Adrenal gland (tissue), 12 donors: Measurements from ENCODE around the gene ATG14. TPM values are rescaled to one million over a fixed set of nuclear protein-coding genes. Genes with fewer than 3 reads are reported as not detected.

Source experiments
- DNase-seq, 7 donors: peaks; one replicate each; pipeline ENCODE4 v3.0.0-alpha.2; 2019 to 2020
- H3K27ac ChIP-seq, 5 donors: fragments of 200-600 bp; sonication (generic) in 4 of 5; 1 replicate in 3 of 5; 2 replicates in 2 of 5; pipeline versions ENCODE4 v1.5.1 to v1.8.0; 2016 to 2020; ENCODE audit warnings: mild to moderate bottlenecking in 1 of 5
- H3K27me3 ChIP-seq: fragments of 200-600 bp; 2 replicates; pipeline ENCODE4 v1.8.0; 2021
- H3K36me3 ChIP-seq, 2 donors: fragments of 200-600 bp; replicated peaks in 1 of 2; 1 replicate in 1 of 2; 2 replicates in 1 of 2; pipeline versions ENCODE4 v1.5.1 to v1.8.0; 2018 to 2022
- H3K4me1 ChIP-seq, 2 donors: fragments of 200-600 bp; replicated peaks in 1 of 2; 1 replicate in 1 of 2; 2 replicates in 1 of 2; pipeline versions ENCODE4 v1.5.1 to v1.8.0; 2018 to 2021
- H3K4me3 ChIP-seq, 4 donors: fragments of 200-600 bp; sonication (generic) in 3 of 4; one replicate each; pipeline ENCODE4 v1.5.1; 2016 to 2018
- H3K9me3 ChIP-seq, 3 donors: fragments of 200-600 bp; sonication (generic) in 1 of 3; replicated peaks in 1 of 3; 1 replicate in 2 of 3; 2 replicates in 1 of 3; pipeline versions ENCODE4 v1.5.1 to v1.8.0; 2016 to 2021
- CTCF ChIP-seq, 6 experiments: fragments of 450-650 bp in 4 of 6; fragments of 200-600 bp in 2 of 6; sonication (generic) in 1 of 6; IDR thresholded peaks; 1 replicate in 5 of 6; 2 replicates in 1 of 6; pipeline versions ENCODE4 v1.5.1 to v1.8.0; 2016 to 2021; ENCODE audit warnings: antibody characterized with exemption in 6 of 6, mild to moderate bottlenecking in 2 of 6, moderate library complexity in 1 of 6
- POLR2A ChIP-seq, 2 donors: fragments of 450-650 bp; IDR thresholded peaks; one replicate each; pipeline ENCODE4 v1.6.1; 2017; ENCODE audit warnings: antibody characterized with exemption in 2 of 2, mild to moderate bottlenecking in 2 of 2, moderate library complexity in 1 of 2
- WGBS, 4 donors: extraction: QIAGEN DNeasy Blood & Tissue Kit in 2 of 4; methylation state at CpG; one replicate each; pipeline versions ENCODE4 v1.1.5 to v1.1.7; 2013 to 2017; 5-methylcytosine and 5-hydroxymethylcytosine counted together
- intact Hi-C, 2 donors: fragments of 100-400 bp; cut with DNase I; formaldehyde crosslinking; loops; one replicate each; pipeline versions ENCODE4 v1.14.1 to v1.15.0; 2022 to 2023
- polyA plus RNA-seq, 3 donors: library from polyadenylated mRNA; stranded (reverse); fragments of 200-250 nt in 2 of 3; fragments of 350-450 nt in 1 of 3; fragmentation: Illumina TruSeq in 1 of 3; extraction: RNeasy Lipid Tissue Mini Kit (QIAGEN cat#74804) in 1 of 3; gene quantifications; one replicate each; pipeline ENCODE4 v1.2.3, GENCODE V29; 2013 to 2014
- total RNA-seq, 9 donors: library from RNA; depleted of rRNA in 4 of 9; stranded (reverse); fragments of >200 nt in 4 of 9; fragments of 120-200 nt in 1 of 9; fragmentation: NEBNext Ultra II Directional in 1 of 9; extraction: Animal tissue kit (Norgen Biotek cat#: 25700) in 1 of 9; gene quantifications; one replicate each; pipeline versions ENCODE4 v1.1.0 to v1.2.4, GENCODE V29; 2013 to 2023
- donor health status: healthy with polysubstance abuse.
- donor health status: Bipolar disorder and iron deficiency.
- donor health status: DM: yes; HTN: yes; CAD: no.
- donor health status: DM: no; HTN: no; CAD: no.
- donor health status: DM: no; HTN: no; CAD: no.
- donor health status: DM: yes; HTN: yes; CAD: no.

ATG14 gene
- total and polyA plus RNA-seq, 12 donors = 5.1 to 21.7 (median 12.2) TPM

GRCh38 chr14:55436931-55437330 is 25.3 kb upstream of the ATG14 start:
- Histone ChIP-seq H3K27ac (no peak overlapping the region), H3K27me3 (peaks cover 5% of the 10 kb centered on the region), H3K36me3 (no peaks in the 10 kb centered on the region), H3K9me3 (no peaks in the 10 kb centered on the region), H3K4me1 (no peaks in the 10 kb centered on the region), H3K4me3 (no peak overlapping the region)
- no peak for DNase-seq
- intact Hi-C loops = loop anchor here in 1 of 2 donors (10.0 kb wide), 1 partner anchor 192 kb away; no protein-coding TSS in a partner anchor
- 66 to 81% (median 75%) methylated on average over 4 of the region's 4 CpGs for WGBS, 4 donors
- no peak for TF ChIP-seq POLR2A (IDR thresholded peaks at IDR 0.05)
- TF ChIP-seq CTCF (IDR thresholded peaks at IDR 0.05) = no peak

- intact Hi-C loops = loop anchor here in 1 of 2 donors (10.0 kb wide), 1 partner anchor 192 kb away; no protein-coding TSS in a partner anchor
Measured at GRCh38 chr14:55436519-55436918, 24.9 kb upstream of the ATG14 start.

GRCh38 chr14:55434805-55435174 is 23.2 kb upstream of the ATG14 start:
- DNase-seq = no peak
- WGBS, 4 donors = 37 to 41% (median 41%) methylated on average over 3 of the region's 3 CpGs
- H3K27ac ChIP-seq = no peak overlapping the region
- H3K4me1 ChIP-seq = no peaks in the 10 kb centered on the region
- H3K27me3 ChIP-seq = no peaks in the 10 kb centered on the region
- TF ChIP-seq CTCF (IDR thresholded peaks at IDR 0.05) = no peak
- TF ChIP-seq POLR2A (IDR thresholded peaks at IDR 0.05) = no peak
- H3K9me3 ChIP-seq = no peaks in the 10 kb centered on the region
- H3K4me3 ChIP-seq = no peak overlapping the region
- no peaks in the 10 kb centered on the region for H3K36me3 ChIP-seq
- intact Hi-C loops = loop anchor here in 1 of 2 donors (10.0 kb wide), 1 partner anchor 190 kb away; no protein-coding TSS in a partner anchor

More at GRCh38 chr14:55436519-55436918, 24.9 kb upstream of the ATG14 start:
- Histone ChIP-seq H3K9me3 (no peaks in the 10 kb centered on the region), H3K36me3 (no peaks in the 10 kb centered on the region), H3K27me3 (peaks cover 5% of the 10 kb centered on the region), H3K27ac (no peak overlapping the region), H3K4me1 (no peaks in the 10 kb centered on the region), H3K4me3 (no peak overlapping the region)
- WGBS, 4 donors = 44 to 54% (median 51%) methylated on average over 4 of the region's 4 CpGs
- TF ChIP-seq CTCF (IDR thresholded peaks at IDR 0.05) (no peak), POLR2A (IDR thresholded peaks at IDR 0.05) (no peak)
- no peak for DNase-seq

GRCh38 chr14:55433880-55434804 is 22.5 kb upstream of the ATG14 start:
- no peaks in the 10 kb centered on the region for H3K27me3 ChIP-seq
- H3K27ac ChIP-seq = no peak overlapping the region
- H3K9me3 ChIP-seq = no peaks in the 10 kb centered on the region
- no peak for DNase-seq
- 58 to 66% (median 63%) methylated on average over 5 to 6 of the region's 6 CpGs for WGBS, 4 donors
- no peaks in the 10 kb centered on the region for H3K4me1 ChIP-seq
- no peaks in the 10 kb centered on the region for H3K36me3 ChIP-seq
- no peak overlapping the region for H3K4me3 ChIP-seq
- TF ChIP-seq POLR2A (IDR thresholded peaks at IDR 0.05) (no peak), CTCF (IDR thresholded peaks at IDR 0.05) (no peak)
- intact Hi-C loops = loop anchor here in 1 of 2 donors (10.0 kb wide), 1 partner anchor 189 kb away; no protein-coding TSS in a partner anchor
